Hematopoietic multipotent progenitor cell treated with erythropoietin and hydrocortisone succinate and interleukin-3 and kit ligand, for 8 days (in vitro differentiated cells): ENCODE results near the gene DOCK6.
A peak's percentile ranks its signal among the peaks of the same experiment; 100 is the strongest.
"Not testable (repeated sequence)": the region's sequence is repeated elsewhere in the genome, so short reads cannot be mapped to it uniquely, and the experiment has no call there.

Experiments
- DNase-seq: peaks from one replicate; pipeline ENCODE4 v3.0.0-alpha.2; 2015

DOCK6 gene

GRCh38 chr19:11194656-11195558, 67.4 kb downstream of the DOCK6 start:
- no peak for DNase-seq

- DNase-seq, result no peak
Measured at GRCh38 chr19:11194173-11194572, 68.2 kb downstream of the DOCK6 start.

GRCh38 chr19:11192957-11193939, 69.1 kb downstream of the DOCK6 start:
- DNase-seq, result no peak

- DNase-seq, result no peak
Measured at GRCh38 chr19:11191934-11192333, 70.4 kb downstream of the DOCK6 start.

- DNase-seq, result peak; percentile 61
Measured at GRCh38 chr19:11191273-11191755, 71.0 kb downstream of the DOCK6 start.

GRCh38 chr19:11190501-11190900, 71.8 kb downstream of the DOCK6 start:
- no peak for DNase-seq

GRCh38 chr19:11187441-11187840, 74.9 kb downstream of the DOCK6 start:
- DNase-seq, result no peak

- DNase-seq, result no peak
Measured at GRCh38 chr19:11182994-11183393, 79.3 kb downstream of the DOCK6 start.

- no peak for DNase-seq
Measured at GRCh38 chr19:11181488-11181887, 80.8 kb downstream of the DOCK6 start.

GRCh38 chr19:11180975-11181374, 81.3 kb downstream of the DOCK6 start:
- DNase-seq, result not testable (repeated sequence)

- no peak for DNase-seq
Measured at GRCh38 chr19:11180346-11180745, 82.0 kb downstream of the DOCK6 start.

GRCh38 chr19:11179716-11180297, 82.5 kb downstream of the DOCK6 start:
- DNase-seq, result no peak

- DNase-seq, result not testable (repeated sequence)
Measured at GRCh38 chr19:11179145-11179465, 83.2 kb downstream of the DOCK6 start.

- no peak for DNase-seq
Measured at GRCh38 chr19:11177592-11177991, 84.7 kb downstream of the DOCK6 start.

GRCh38 chr19:11176466-11177193, 85.7 kb downstream of the DOCK6 start:
- no peak for DNase-seq

GRCh38 chr19:11175920-11176319, 86.4 kb downstream of the DOCK6 start:
- DNase-seq, result no peak

GRCh38 chr19:11174336-11174735, 88.0 kb downstream of the DOCK6 start:
- DNase-seq, result no peak

GRCh38 chr19:11173516-11174155, 88.7 kb downstream of the DOCK6 start:
- DNase-seq, result no peak

- no peak for DNase-seq
Measured at GRCh38 chr19:11172576-11172975, 89.7 kb downstream of the DOCK6 start.

GRCh38 chr19:11171144-11171543, 91.2 kb downstream of the DOCK6 start:
- DNase-seq, result no peak

GRCh38 chr19:11169896-11170678, 92.2 kb downstream of the DOCK6 start:
- no peak for DNase-seq
